Cardiac muscle cell (in vitro differentiated cells and primary cell): ENCODE results near the gene NRG3. TPM values are rescaled to one million over a fixed set of nuclear protein-coding genes. Genes with fewer than 3 reads are reported as not detected.

Experiments used
- DNase-seq, 2 donors: peaks; one replicate each; pipeline versions ENCODE4 v3.0.0 to v3.0.0-alpha.2; 2010 to 2017; ENCODE audit warnings: low read depth in 1 of 2, low spot score in 1 of 2
- H3K27ac ChIP-seq: fragments of 200-600 bp; sonication (generic); 2 replicates; pipeline ENCODE4 v1.5.1; 2016
- H3K27me3 ChIP-seq: fragments of 200-600 bp; sonication (generic); 2 replicates; pipeline ENCODE4 v1.6.0; 2016; ENCODE audit warnings: control low read depth
- H3K36me3 ChIP-seq: fragments of 200-600 bp; sonication (generic); 2 replicates; pipeline ENCODE4 v1.5.1; 2016; ENCODE audit warnings: control low read depth
- H3K4me1 ChIP-seq: fragments of 200-600 bp; sonication (generic); 2 replicates; pipeline ENCODE4 v1.8.1; 2017; ENCODE audit warnings: low read depth, mild to moderate bottlenecking, mixed run types
- H3K4me3 ChIP-seq: fragments of 200-600 bp; sonication (generic); 2 replicates; pipeline ENCODE4 v1.5.1; 2016; ENCODE audit warnings: mild to moderate bottlenecking
- H3K9me3 ChIP-seq: fragments of 200-600 bp; sonication (generic); 2 replicates; pipeline ENCODE4 v1.5.1; 2017; ENCODE audit warnings: low read depth, mild to moderate bottlenecking, control low read depth
- polyA plus RNA-seq: library from polyadenylated mRNA; unstranded; fragments of >200 nt; fragmentation: Nextera tagmentation; extraction: Ambion mirVana; gene quantifications from 2 replicates; pipeline ENCODE4 v1.2.1, GENCODE V29; 2016
- total RNA-seq: library from RNA; depleted of rRNA; stranded (reverse); fragments of >200 nt; gene quantifications from 2 replicates; pipeline ENCODE4 v1.2.3, GENCODE V29; 2016
- TF ChIP-seq, protein P1 (sequence below): IDR thresholded peaks from 2 replicates; pipeline ENCODE4 v1.5.1; 2012; ENCODE audit warnings: low read depth, mild to moderate bottlenecking, low read length

NRG3 gene
- total and polyA plus RNA-seq, 2 experiments from 2014 or later, result 0.48 to 0.55 TPM

DNA sequence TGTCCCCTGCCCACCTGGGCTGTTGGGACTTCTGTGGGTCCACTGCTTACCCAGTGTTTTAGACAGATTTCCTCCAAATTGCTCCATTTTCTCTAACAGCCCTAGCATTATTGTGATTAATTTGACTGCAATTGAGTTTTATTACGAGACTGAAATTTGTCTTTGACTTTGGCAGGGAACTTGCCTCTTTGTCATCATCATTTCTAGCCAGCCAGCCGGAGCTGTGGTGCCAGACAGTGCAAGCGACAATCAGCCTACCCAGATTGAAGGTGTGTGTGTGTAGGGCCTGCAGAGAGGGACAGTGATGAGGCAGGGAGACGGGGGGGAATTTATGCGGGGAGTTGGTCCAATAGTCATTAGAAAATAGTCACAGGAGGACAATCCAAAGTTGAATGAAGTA is 743.0 kb downstream of the NRG3 start:
- Histone ChIP-seq H3K4me1 (no peaks in the 10 kb centered on the region), H3K9me3 (no peaks in the 10 kb centered on the region), H3K27me3 (no peaks in the 10 kb centered on the region), H3K36me3 (no peaks in the 10 kb centered on the region), H3K27ac (no peak overlapping the region), H3K4me3 (no peak overlapping the region)
- no peak for DNase-seq
- TF ChIP-seq, protein P1, sequence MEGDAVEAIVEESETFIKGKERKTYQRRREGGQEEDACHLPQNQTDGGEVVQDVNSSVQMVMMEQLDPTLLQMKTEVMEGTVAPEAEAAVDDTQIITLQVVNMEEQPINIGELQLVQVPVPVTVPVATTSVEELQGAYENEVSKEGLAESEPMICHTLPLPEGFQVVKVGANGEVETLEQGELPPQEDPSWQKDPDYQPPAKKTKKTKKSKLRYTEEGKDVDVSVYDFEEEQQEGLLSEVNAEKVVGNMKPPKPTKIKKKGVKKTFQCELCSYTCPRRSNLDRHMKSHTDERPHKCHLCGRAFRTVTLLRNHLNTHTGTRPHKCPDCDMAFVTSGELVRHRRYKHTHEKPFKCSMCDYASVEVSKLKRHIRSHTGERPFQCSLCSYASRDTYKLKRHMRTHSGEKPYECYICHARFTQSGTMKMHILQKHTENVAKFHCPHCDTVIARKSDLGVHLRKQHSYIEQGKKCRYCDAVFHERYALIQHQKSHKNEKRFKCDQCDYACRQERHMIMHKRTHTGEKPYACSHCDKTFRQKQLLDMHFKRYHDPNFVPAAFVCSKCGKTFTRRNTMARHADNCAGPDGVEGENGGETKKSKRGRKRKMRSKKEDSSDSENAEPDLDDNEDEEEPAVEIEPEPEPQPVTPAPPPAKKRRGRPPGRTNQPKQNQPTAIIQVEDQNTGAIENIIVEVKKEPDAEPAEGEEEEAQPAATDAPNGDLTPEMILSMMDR, result no peak

DNA sequence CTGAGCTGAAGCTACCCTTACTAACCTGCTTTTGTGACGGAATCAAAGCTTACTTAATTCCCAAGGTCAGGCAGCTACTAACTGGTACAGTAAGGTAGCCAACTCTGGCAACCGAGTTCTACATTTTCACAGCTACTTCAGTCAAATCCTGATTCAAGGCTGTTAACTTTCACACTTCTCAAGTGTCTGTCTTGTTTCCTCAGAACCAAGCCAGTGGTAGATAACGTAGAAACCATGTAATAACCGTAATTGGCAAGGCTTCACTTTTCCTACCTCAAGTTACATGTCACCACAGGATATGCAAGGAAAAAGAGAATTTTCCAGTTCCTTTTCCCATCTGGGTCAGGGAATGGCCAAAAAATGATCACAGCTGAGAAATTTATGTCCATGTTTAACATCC is 746.7 kb downstream of the NRG3 start:
- DNase-seq, result no peak
- Histone ChIP-seq H3K4me1 (peaks cover 14% of the 10 kb centered on the region), H3K27ac (no peak overlapping the region), H3K4me3 (no peak overlapping the region), H3K27me3 (no peaks in the 10 kb centered on the region), H3K9me3 (no peaks in the 10 kb centered on the region), H3K36me3 (no peaks in the 10 kb centered on the region)
- TF ChIP-seq, protein P1, result no peak

DNA sequence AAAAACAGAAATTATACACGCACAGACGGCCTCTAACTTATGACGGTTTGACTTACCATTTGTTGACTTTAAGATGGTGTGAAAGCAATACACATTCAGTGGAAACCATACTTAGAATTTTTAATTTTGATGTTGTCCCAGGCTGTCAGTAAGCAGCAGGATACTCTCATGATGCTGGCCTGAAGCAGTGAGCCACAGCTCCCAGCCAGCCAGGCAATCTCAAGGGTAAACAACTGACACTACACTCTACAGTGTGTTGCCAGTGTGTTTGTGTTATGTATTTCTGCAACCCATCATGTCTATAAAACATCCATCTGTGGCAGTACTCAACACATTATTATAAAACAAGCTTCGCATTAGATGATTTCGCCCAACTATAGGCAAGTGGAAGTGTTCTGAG is 747.5 kb downstream of the NRG3 start:
- H3K27me3 ChIP-seq, result no peaks in the 10 kb centered on the region
- no peak overlapping the region for H3K27ac ChIP-seq
- H3K4me1 ChIP-seq, result peaks cover 14% of the 10 kb centered on the region
- H3K9me3 ChIP-seq, result no peaks in the 10 kb centered on the region
- H3K4me3 ChIP-seq, result no peak overlapping the region
- H3K36me3 ChIP-seq, result no peaks in the 10 kb centered on the region
- no peak for DNase-seq
- TF ChIP-seq, protein P1, result no peak

DNA sequence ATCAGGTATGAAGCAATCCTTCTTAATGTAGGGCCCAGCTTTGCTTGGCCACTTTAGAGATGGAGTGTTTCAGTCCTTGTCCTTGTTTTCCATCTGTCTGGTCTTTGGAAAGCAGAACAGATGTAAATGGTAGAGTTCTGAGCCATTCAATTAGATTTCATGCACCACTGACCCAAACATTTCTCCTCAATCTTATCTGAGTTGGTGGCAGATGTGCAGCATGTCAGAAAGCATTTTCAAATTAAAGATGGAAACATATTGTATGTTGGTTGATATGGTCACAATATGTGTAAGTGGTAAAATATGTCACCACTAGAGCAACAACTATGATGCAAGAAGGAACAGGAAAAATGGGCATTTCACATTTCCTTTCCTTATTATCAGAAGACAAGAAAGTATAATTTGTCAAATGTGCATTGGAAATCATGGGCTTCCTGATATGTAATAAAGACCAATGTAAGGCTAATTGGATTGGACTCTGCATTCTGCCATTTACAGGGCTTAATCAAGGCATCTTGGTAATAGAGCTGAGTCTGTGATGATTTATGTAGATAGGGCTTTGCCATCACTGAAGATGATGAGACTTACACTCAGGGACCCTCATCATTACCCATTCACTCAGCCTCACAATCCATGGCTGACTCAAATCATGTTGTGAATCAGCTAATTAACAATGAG is 750.7 kb downstream of the NRG3 start:
- TF ChIP-seq, protein P1, result no peak
- Histone ChIP-seq H3K4me3 (no peak overlapping the region), H3K27me3 (no peaks in the 10 kb centered on the region), H3K27ac (no peak overlapping the region), H3K36me3 (no peaks in the 10 kb centered on the region), H3K9me3 (no peaks in the 10 kb centered on the region), H3K4me1 (peaks cover 24% of the 10 kb centered on the region)
- no peak for DNase-seq

DNA sequence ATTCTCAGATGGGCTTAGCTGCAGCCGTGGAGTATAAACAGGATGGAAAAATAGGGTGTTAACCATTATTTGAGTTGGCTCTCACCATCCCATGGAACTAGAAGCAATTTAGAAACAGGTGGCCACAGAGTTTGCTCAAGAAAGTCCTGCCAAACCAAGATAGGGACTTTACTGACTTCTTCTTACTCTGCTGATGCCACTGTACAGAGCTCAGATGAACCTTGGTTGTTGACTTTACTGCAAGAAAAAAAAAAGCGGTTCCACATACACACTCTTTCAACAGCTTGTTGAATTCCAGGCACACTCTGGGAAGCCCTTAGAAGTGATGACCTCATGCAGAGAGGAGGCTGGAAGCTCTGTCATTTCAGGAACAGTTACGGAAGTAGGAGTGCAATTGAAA is 753.4 kb downstream of the NRG3 start:
- Histone ChIP-seq H3K9me3 (no peaks in the 10 kb centered on the region), H3K27me3 (no peaks in the 10 kb centered on the region), H3K36me3 (no peaks in the 10 kb centered on the region), H3K4me1 (peaks cover 24% of the 10 kb centered on the region), H3K27ac (peak overlapping the region; percentile 31), H3K4me3 (no peak overlapping the region)
- TF ChIP-seq, protein P1, result no peak
- peak in 1 of 2 donors; percentile 66 for DNase-seq
